Smooth muscle cell (in vitro differentiated cells): ENCODE data around the gene PKIB. TPM values are rescaled to one million over a fixed set of nuclear protein-coding genes. Genes with fewer than 3 reads are reported as not detected.

ENCODE experiments used
- DNase-seq: peaks from one replicate; lab custom pipeline; 2025; ENCODE audit not compliant: unreplicated experiment; lab: John Stamatoyannopoulos, UW
- H2AFZ ChIP-seq: fragments of 200-600 bp; sonication (generic); 2 replicates; pipeline ENCODE4 v1.6.0; 2016; ENCODE audit warnings: antibody characterized with exemption, low read depth, mild to moderate bottlenecking
- H3F3A ChIP-seq: fragments of 200-600 bp; sonication (generic); 2 replicates; pipeline ENCODE4 v1.6.0; 2017; ENCODE audit warnings: antibody characterized with exemption, low read depth
- H3K27ac ChIP-seq: fragments of 200-600 bp; sonication (generic); 2 replicates; pipeline ENCODE4 v1.5.1; 2016; ENCODE audit warnings: low read depth, mild to moderate bottlenecking
- H3K27me3 ChIP-seq: fragments of 200-600 bp; sonication (generic); 2 replicates; pipeline ENCODE4 v1.6.1; 2016; ENCODE audit warnings: low read depth, mild to moderate bottlenecking
- H3K36me3 ChIP-seq: fragments of 200-600 bp; sonication (generic); 2 replicates; pipeline ENCODE4 v1.5.1; 2016; ENCODE audit warnings: low read depth
- H3K4me1 ChIP-seq: fragments of 200-600 bp; sonication (generic); 2 replicates; pipeline ENCODE4 v1.5.1; 2016; ENCODE audit warnings: low read depth
- H3K4me2 ChIP-seq: fragments of 200-600 bp; sonication (generic); 2 replicates; pipeline ENCODE4 v1.6.0; 2016; ENCODE audit warnings: mild to moderate bottlenecking
- H3K4me3 ChIP-seq: fragments of 200-600 bp; sonication (generic); 2 replicates; pipeline ENCODE4 v1.5.1; 2016; ENCODE audit warnings: mild to moderate bottlenecking
- H3K79me2 ChIP-seq: fragments of 200-600 bp; sonication (generic); 2 replicates; pipeline ENCODE4 v1.6.0; 2016; ENCODE audit warnings: low read depth, mild to moderate bottlenecking
- H3K9ac ChIP-seq: fragments of 200-600 bp; sonication (generic); 2 replicates; pipeline ENCODE4 v1.6.0; 2016; ENCODE audit warnings: low read depth
- H3K9me3 ChIP-seq: fragments of 200-600 bp; sonication (generic); replicated peaks from 2 replicates; pipeline ENCODE4 v1.5.1; 2016; ENCODE audit warnings: low read depth
- H4K20me1 ChIP-seq: fragments of 200-600 bp; sonication (generic); 2 replicates; pipeline ENCODE4 v1.6.0; 2016; ENCODE audit warnings: low read depth
- CTCF ChIP-seq: fragments of 200-600 bp; sonication (generic); IDR thresholded peaks from 2 replicates; pipeline ENCODE4 v1.5.1; 2017; ENCODE audit warnings: borderline replicate concordance, mild to moderate bottlenecking, antibody characterized with exemption; ENCODE audit not compliant: insufficient read depth, poor library complexity, severe bottlenecking
- WGBS: methylation state at CpG from one replicate; pipeline ENCODE4 v1.1.7; 2016; ENCODE audit warnings: low lambda C conversion rate; 5-methylcytosine and 5-hydroxymethylcytosine counted together
- polyA plus RNA-seq: library from polyadenylated mRNA; unstranded; fragments of >200 nt; fragmentation: Nextera tagmentation; extraction: Ambion mirVana; gene quantifications from 2 replicates; pipeline ENCODE4 v1.2.1, GENCODE V29; 2016
- total RNA-seq: library from RNA; depleted of rRNA; stranded (reverse); fragments of >200 nt; gene quantifications from 2 replicates; pipeline ENCODE4 v1.2.3, GENCODE V29; 2014

PKIB gene
- total and polyA plus RNA-seq, 2 experiments from 2014 or later: 65.6 to 82.6 TPM

GRCh38 chr6:122734529-122735395 lies 124.6 kb downstream of the PKIB start:
- Histone ChIP-seq H3K27me3 (no peaks in the 10 kb centered on the region), H4K20me1 (no peaks in the 10 kb centered on the region), H3K4me3 (no peak overlapping the region), H3K9ac (peak overlapping the region; percentile 63), H3K9me3 (no peaks in the 10 kb centered on the region), H3K4me2 (peak overlapping the region; percentile 39), H2AFZ (no peak overlapping the region), H3K79me2 (no peaks in the 10 kb centered on the region), H3F3A (no peaks in the 10 kb centered on the region), H3K4me1 (peaks cover 12% of the 10 kb centered on the region), H3K27ac (peak overlapping the region; percentile 93), H3K36me3 (no peaks in the 10 kb centered on the region)
- DNase-seq: no peak
- no peak for TF ChIP-seq CTCF
- 57% methylated on average over 10 of the region's 10 CpGs for whole genome bisulfite sequencing

GRCh38 chr6:122735582-122735981 lies 125.4 kb downstream of the PKIB start:
- Histone ChIP-seq H3K79me2 (no peaks in the 10 kb centered on the region), H3K9ac (peak overlapping the region; percentile 75), H3F3A (no peaks in the 10 kb centered on the region), H3K36me3 (no peaks in the 10 kb centered on the region), H4K20me1 (no peaks in the 10 kb centered on the region), H3K4me3 (no peak overlapping the region), H2AFZ (no peak overlapping the region), H3K9me3 (no peaks in the 10 kb centered on the region), H3K4me2 (peak overlapping the region; percentile 39), H3K4me1 (peaks cover 12% of the 10 kb centered on the region), H3K27me3 (no peaks in the 10 kb centered on the region), H3K27ac (peak overlapping the region; percentile 93)
- DNase-seq: no peak
- TF ChIP-seq CTCF: no peak
- 70% methylated on average over 4 of the region's 4 CpGs for WGBS

- Histone ChIP-seq H3K27ac (peak overlapping the region; percentile 93), H3K27me3 (no peaks in the 10 kb centered on the region), H2AFZ (no peak overlapping the region), H3K4me1 (peaks cover 12% of the 10 kb centered on the region), H3K9ac (peak overlapping the region; percentile 75), H3K9me3 (no peaks in the 10 kb centered on the region), H3K4me3 (no peak overlapping the region), H4K20me1 (no peaks in the 10 kb centered on the region), H3K4me2 (peak overlapping the region; percentile 43), H3K36me3 (no peaks in the 10 kb centered on the region), H3K79me2 (no peaks in the 10 kb centered on the region), H3F3A (no peaks in the 10 kb centered on the region)
- DNase-seq: no peak
- no peak for TF ChIP-seq CTCF
- 70% methylated on average over 4 of the region's 4 CpGs for WGBS
Observed at GRCh38 chr6:122736163-122736562, 126.0 kb downstream of the PKIB start.
